Hematopoietic multipotent progenitor cell treated with erythropoietin and hydrocortisone succinate and interleukin-3 and kit ligand, for 8 days (in vitro differentiated cells): ENCODE data around the gene VWA5B1.

Source experiments
- DNase-seq: peaks from one replicate; pipeline ENCODE4 v3.0.0-alpha.2; 2015

VWA5B1 gene

DNA sequence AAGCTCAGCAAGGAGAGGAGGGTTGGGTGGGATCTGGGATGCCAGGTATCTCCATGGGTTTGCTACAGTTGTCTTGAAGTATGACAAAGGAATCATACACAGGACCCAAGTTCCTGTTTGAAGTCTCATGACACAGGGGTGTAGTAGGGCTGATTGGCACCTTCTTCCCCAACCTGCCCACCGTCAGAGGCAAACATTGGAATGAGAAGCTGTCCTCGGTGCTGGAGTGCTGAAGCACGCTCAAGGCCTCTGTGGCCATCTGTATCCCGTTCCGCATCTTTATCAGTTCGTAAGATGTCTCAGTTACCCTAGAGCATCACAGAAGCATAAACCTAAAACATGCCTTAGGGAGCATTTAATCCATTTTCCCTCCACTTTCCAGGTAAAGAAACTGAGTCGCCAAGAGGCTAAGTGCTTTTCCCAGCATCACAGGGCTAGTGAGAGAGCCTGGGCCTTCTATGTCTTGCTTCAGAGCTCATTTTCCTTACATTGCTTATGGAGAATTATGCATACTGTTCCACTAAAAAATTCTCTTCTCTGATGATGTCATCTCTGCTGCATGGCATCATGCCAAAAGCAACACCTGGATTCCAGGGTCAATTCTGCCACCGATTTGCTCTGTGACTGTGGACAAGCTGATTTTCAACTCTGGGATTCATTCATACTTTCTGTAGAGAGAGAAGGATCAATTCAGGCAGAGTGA is 34.2 kb downstream of the VWA5B1 start:
- DNase-seq: no peak

- no peak for DNase-seq
These were observed 34.8 kb downstream of the VWA5B1 start for GRCh38 chr1:20325407-20325843.

- DNase-seq: no peak
These were observed 35.3 kb downstream of the VWA5B1 start for GRCh38 chr1:20325844-20326420.

DNA sequence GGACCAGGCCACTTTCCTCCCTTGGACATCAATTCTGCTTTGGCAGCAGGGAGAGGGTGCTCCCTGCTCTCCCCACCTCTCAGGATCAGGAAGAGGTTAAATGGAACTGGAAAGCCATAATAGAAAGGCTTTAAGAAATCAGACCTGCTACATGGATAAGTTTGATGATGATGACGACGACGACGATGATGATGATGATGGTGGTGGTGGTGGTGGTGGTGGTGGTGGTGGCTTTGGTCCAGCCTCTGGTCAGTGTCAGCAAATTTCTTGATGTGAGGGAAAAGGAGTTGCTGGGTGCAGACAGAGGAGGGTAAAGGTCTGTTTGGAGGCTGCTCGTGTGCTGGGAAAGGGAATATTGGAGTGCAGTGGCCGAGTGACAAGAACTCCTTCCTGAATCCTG is 36.8 kb downstream of the VWA5B1 start:
- DNase-seq: no peak

GRCh38 chr1:20328201-20328600 is 37.5 kb downstream of the VWA5B1 start:
- no peak for DNase-seq

DNA sequence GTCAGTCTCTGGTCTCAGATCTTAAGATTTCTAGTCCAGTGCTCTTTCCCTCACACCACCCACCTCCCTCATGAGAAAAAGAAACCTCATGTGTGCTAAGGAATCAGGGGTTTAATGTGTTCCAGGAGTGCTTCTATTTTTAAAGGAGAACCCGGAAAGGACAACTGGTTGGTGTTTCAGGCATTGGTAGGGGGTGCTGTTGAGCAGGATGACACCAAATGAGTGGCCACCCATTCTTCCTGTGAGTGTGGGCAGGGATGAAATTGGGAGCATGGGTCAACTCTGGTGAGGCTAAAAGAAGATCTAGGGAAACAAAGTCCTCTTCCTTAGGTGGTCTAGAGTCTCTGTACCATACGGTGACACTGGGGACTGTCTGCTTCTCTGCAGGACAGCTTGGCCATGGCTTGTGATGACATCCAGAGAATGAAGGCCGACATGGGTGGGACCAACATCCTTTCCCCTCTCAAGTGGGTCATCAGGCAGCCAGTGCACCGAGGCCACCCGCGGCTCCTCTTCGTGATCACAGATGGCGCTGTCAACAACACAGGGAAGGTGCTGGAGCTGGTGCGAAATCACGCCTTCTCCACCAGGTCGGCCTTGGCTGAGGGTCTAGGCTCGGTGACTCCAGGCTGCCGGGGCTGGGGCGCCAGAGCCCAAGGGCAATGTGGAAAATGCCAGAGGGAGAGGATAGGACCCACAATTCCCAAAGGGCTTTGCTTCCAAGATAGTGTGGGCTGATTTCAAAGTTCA is 39.3 kb downstream of the VWA5B1 start:
- DNase-seq: no peak

DNA sequence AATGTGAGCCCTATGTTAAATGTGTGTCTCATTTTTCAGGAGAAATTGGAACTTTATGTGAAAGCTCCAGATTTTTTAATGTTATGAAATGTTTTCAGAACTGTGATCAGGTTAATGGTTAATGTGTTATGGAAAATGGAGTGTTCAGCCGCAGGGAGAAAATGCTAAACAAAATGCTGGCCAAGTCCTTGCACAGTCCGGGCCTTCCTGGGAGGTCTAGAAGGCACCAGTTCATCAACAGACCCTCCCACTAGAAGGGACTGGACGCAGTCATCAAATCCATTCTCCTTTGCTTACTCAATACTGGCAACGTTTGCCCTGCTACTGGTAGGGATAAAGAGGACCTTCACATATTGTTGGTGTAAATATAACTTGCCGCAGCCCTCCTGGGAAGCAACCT is 43.4 kb downstream of the VWA5B1 start:
- DNase-seq: no peak

DNA sequence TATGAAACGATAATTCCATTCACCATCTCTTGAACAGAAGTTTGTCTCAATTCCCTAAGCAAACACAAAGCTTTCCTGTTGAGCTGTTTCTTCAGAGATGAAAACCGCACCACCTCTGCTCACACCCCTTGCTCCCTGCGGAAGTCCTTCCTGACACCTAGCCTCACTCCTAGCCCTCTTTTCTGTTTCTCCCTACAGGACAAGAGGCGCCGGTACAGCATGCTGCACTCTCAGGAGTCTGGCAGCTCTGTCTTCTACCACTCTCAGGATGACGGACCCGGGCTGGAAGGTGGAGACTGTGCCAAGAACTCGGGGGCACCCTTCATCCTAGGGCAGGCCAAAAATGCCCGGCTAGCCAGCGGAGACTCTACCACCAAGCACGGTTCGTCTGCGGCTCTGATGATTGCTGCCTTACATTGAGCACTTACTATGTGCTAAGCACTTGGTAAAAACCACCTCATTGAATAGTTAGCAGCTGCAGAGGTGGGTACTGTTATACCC is 45.5 kb downstream of the VWA5B1 start:
- DNase-seq: no peak

GRCh38 chr1:20337581-20337980 is 46.9 kb downstream of the VWA5B1 start:
- no peak for DNase-seq

GRCh38 chr1:20339811-20340457 is 49.3 kb downstream of the VWA5B1 start:
- DNase-seq: no peak

DNA sequence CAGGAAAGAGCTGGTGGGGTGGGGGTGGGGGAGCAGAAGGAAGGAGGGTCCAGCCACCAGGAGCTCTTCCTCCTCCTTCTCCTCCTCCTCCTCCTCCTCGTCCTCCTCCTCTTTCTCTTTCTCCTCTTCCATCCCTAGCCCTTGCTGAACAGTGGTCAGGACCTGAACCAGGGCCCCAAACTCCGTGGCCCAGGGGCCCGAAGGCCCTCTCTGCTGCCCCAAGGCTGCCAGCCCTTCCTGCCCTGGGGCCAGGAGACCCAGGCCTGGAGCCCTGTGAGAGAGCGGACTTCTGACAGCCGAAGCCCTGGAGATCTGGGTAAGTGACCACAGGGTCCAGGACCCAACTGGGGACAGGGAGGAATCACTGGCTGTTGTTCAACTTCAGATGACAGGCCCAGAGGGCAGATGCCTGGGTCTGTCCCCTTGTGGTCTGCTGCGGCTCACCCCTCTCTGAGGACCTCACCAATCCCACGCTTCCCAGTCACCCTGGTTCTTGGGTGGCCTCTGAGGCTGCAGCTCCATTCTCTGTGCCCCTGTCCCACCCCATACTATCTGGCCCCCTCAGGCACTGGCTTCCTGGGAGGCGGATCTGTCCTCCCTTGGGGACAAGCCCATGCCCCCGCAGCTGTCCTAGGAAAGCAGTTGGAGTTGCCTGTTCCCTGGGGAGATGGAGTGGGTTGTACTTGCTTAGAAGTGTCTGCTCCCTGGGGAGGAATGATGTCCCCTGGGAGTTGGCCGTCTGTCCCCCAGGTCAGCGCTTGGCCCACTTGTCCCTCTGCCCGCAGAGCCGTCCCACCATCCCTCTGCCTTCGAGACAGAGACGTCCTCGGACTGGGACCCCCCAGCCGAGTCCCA is 51.8 kb downstream of the VWA5B1 start:
- DNase-seq: no peak

DNA sequence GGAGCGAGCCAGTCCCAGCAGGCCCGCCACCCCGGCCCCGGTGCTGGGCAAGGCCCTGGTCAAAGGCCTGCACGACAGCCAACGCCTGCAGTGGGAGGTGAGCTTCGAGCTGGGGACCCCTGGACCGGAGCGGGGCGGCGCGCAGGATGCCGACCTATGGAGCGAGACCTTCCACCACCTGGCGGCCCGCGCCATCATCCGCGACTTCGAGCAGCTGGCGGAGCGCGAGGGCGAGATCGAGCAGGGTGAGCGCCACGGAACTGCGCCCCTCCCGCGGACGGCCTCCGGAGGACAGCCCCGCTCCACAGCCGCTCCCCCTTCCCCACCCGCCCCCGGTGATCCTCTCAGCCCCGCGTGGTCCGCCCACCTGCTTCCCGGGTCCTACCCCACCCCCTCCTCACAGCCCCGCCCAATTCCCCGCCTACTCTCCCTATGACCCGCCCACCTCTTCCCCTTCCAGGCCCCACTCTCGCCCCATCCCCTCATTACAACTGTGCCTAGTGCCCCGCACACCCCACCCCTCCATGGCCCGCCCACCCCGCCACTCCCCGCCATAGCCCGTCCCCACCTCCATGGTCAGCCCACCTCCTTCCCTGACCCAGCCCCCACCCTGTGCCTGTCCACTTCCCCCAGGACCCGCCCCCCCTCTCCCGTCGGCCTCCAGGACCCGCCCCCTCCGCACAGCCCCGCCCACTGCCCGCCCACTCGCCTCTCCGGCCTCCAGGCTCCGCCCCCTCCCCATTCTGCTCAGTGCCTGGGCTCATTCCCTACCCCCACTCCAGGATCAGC is 52.7 kb downstream of the VWA5B1 start:
- no peak for DNase-seq

DNA sequence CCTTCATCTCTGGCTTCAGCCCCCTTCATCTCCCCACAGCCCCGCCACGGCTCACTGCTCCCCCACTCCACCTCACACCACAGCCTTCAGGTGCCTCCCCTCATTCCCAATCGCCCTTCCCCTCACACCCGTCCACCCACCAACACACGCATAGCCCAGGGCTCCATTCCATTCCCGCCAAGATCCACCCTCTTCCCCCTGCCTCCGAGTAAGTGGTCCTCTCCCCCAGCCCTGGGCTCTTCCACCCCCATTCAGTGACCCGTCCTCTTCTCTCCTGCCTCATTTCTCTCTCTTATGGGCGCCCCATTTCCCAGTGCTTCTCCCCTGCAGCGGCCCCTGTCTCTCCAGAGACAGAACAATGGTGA is 53.2 kb downstream of the VWA5B1 start:
- no peak for DNase-seq

- DNase-seq: no peak
These were observed 54.1 kb downstream of the VWA5B1 start for GRCh38 chr1:20344738-20345137.

DNA sequence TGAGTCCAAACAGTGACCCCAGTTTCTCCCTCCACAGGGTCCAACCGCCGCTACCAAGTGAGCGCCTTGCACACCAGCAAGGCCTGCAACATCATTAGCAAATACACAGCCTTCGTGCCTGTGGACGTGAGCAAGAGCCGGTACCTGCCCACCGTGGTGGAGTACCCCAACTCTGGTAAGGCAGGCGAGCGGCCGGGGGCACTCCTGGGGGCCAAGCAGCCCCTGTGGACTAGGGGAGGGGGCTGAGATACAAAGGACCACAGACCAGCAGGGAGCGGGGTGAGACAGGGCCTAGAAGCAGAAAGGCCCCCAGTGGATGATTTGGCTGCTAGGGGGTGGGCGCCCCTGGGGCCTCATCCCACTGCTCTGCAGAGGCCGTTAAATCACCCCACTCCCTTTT is 54.7 kb downstream of the VWA5B1 start:
- DNase-seq: no peak

GRCh38 chr1:20346433-20346832 is 55.8 kb downstream of the VWA5B1 start:
- no peak for DNase-seq

DNA sequence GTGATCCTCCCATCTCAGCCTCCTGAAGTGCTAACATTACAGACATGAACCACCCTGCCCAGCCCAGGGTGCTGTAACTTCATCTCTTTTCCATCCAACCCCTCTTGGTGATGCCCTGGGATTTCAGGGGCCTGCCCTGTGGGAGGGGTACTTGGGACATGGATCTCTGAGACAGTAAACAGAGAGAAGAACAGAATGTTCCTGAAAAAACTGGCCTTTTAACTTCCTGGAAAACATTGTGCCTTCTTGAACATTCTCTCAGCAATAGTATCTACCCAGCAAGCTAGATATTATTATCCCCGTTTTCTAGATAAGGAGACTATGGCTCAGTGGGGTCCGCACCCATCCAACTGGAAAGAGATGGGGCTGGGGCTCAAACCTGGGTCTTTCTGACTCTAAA is 57.0 kb downstream of the VWA5B1 start:
- no peak for DNase-seq

DNA sequence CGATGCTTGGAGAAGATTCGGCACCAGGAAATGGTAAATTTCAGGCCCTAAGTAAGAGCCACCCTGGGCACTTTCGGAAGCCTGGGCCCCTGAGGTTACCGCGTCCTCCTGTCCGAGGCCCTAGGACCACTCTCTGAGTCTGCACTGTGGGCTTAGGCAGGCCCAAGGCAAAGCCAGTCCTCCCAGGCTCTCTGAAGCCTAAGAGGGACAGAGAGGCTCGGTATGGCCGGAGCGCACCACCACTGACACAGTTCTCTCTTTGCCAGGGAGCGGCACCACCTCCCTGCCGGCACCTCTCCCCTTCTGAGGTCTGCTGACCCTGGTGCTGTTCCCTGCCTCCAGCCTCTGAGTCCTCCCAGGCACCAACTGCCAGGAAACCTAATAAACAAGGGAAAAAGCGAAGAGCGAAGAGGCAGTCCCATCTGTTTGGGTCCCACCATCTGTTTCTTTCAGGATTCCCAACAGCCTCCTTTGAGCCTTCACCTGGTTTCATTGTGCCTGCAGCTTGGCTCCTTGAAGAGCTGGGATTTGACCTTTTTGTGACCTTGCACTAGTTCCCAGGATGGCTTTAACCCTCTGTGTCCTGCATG is 57.7 kb downstream of the VWA5B1 start:
- no peak for DNase-seq

DNA sequence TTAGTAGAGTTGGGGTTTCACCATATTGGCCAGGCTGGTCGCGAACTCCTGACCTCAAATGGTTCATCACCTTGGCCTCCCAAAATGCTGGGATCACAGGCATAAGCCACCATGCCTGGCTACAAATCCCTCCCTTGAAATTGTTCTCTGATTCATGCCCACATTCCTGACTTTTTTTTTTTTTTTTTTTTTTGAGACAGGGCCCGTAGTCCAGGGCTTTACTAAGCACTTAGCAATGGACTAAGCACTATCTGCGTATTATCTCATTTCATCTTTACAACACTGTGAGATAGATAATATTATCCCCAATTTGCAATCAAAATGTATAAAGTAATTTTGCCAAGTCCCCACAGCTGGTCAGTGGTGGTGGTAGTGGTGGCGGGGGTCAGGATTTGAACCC is 58.9 kb downstream of the VWA5B1 start:
- DNase-seq: no peak

DNA sequence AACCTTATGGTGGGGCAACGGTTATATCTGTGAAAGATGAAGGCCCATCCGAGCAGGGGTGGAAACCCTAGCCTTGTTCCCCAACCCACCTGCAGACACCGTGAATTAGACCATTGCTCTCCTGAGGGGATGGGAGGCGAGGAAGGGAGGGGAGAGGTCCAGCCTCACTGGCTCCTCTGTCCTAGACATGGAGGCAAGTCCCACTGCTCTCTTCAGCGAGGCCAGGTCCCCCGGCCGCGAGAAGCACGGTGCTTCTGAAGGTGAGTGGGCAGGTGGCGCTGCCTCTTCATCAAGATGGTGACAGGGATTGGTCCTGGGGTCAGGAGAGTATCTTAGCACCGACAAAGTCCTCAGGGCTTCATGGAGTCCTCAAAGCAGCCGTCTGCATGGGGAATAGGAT is 59.3 kb downstream of the VWA5B1 start:
- no peak for DNase-seq

DNA sequence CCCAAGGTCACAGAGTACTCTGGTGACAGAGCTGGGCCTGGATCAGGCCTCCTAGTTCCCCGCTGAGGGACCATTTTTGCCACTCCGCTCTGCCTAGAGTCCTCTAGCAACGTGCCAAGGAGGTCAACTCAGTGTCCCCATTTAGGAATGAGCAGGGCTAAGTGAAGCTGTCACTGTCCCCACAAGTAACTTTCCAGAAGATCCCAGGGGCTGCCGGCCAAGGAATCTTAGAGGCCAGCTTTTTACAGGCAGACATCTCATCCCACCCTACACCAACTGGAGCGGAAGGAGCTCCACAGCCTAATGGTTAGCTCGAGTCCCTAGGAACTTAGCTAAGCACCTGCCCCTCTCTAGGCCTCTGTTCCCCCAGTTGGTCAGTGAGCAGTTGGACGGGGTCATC is 59.7 kb downstream of the VWA5B1 start:
- no peak for DNase-seq
